ENCODE measurements around the gene HIVEP3.
A peak's percentile ranks its signal among the peaks of the same experiment; 100 is the strongest.

The HIVEP3 gene

DNA sequence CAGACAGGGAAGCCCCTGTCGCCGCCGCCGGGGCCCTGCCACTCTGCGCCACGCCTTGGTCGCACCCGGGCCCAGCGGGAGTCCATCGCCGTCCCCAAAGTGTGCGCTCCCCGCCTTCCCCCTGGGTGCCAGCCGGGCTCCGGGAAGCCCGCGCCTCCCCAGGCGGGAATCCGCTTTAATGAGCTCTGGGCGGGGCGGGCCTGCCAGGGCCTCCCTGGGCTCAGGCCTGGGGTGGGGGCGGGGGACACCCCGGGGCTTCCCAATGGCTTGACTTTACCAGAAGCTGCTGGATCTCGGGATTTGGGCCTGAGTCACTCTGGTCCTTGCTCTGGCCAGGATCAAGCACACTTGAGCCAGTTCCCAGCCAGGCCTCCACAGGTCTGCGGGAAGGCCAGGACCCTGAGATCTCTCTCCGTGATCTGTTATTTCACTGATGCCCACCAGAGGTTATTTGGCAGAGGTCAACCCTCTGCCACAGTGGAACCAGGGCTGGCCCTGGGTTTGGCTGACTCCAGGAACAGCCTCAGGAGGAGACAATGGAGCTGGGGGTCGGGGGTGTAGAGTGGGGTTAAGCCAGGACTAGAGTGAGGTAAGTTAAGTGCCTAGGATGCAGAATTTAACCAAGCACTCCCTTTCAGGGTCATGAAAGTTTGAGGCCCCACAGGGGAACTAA is 255.8 kb downstream of the HIVEP3 start:
- no peaks in the 10 kb centered on the region for H3K36me3 ChIP-seq (ENCODE audit: insufficient read depth)
- H3K4me1 ChIP-seq (ENCODE audit: low read depth, poor library complexity, severe bottlenecking): peaks cover 62% of the 10 kb centered on the region
- H2AFZ ChIP-seq (ENCODE audit: low read depth): no peak overlapping the region
- H3K79me2 ChIP-seq (ENCODE audit: insufficient read depth, low read depth): 0 out of 2 replicates have a peak, but pooled peaks cover 3% of the 10 kb centered on the region
- H3K27me3 ChIP-seq (ENCODE audit: insufficient read depth, low read depth): peaks cover 6% of the 10 kb centered on the region; the same call in 1 of the 2 replicates
- no peak overlapping the region for H3K27ac ChIP-seq
- TF ChIP-seq, protein P1, sequence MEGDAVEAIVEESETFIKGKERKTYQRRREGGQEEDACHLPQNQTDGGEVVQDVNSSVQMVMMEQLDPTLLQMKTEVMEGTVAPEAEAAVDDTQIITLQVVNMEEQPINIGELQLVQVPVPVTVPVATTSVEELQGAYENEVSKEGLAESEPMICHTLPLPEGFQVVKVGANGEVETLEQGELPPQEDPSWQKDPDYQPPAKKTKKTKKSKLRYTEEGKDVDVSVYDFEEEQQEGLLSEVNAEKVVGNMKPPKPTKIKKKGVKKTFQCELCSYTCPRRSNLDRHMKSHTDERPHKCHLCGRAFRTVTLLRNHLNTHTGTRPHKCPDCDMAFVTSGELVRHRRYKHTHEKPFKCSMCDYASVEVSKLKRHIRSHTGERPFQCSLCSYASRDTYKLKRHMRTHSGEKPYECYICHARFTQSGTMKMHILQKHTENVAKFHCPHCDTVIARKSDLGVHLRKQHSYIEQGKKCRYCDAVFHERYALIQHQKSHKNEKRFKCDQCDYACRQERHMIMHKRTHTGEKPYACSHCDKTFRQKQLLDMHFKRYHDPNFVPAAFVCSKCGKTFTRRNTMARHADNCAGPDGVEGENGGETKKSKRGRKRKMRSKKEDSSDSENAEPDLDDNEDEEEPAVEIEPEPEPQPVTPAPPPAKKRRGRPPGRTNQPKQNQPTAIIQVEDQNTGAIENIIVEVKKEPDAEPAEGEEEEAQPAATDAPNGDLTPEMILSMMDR (conservative IDR thresholded peaks at IDR 0.05; ENCODE audit: low read depth, low read length): no peak
- H3K4me3 ChIP-seq (IDR thresholded peaks at IDR 0.05; ENCODE audit: insufficient read depth, low read depth, low read length): no peak overlapping the region
- no peak overlapping the region for H3K4me2 ChIP-seq
- H4K20me1 ChIP-seq (ENCODE audit: insufficient read depth): no peaks in the 10 kb centered on the region
- H3K9ac ChIP-seq: no peak overlapping the region

DNA sequence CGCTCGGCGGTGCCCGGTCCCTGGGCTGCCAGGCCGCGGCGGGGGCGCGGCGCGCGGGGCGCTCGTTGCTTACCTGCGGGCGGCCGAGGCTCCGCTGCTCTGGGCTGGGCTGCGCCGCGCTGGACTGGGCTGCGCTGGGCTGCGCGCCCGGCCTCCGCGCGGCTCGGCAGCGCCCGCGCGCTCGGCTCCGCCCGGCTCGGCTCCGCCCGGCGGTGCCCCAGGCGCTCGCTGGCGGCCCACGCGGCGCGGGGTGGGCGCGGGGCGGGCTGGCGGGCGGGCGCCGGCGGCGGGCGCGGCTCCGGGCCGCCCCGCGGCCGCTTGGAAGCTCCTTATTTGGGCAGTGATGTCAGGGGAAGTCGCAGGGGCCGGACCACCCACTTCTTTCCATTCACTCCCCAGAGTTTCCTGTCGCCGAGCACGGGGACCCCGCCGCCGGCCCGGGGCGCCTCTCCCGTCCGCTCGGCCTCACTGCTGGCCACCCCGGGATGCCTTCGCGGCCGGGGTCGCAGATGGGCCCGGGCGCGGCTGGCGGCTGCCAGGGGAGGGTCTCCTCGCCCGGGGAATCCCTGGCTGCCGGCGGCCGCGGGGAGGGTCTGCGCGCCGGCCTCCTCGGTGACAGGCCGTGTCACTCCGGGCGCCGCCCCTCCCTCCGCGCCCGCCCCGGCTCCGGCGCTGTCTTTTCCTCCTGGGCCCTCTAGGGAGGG is 256.5 kb downstream of the HIVEP3 start:
- Histone ChIP-seq H3K27ac (no peak overlapping the region), H4K20me1 (ENCODE audit: insufficient read depth) (no peaks in the 10 kb centered on the region), H2AFZ (ENCODE audit: low read depth) (peak overlapping the region; percentile 66; the same call in 1 of the 2 replicates), H3K9ac (peak overlapping the region; percentile 49; the same call in 1 of the 2 replicates), H3K27me3 (ENCODE audit: insufficient read depth, low read depth) (peaks cover 6% of the 10 kb centered on the region; the same call in 1 of the 2 replicates), H3K36me3 (ENCODE audit: insufficient read depth) (no peaks in the 10 kb centered on the region), H3K79me2 (ENCODE audit: insufficient read depth, low read depth) (0 out of 2 replicates have a peak, but pooled peaks cover 3% of the 10 kb centered on the region), H3K4me3 (IDR thresholded peaks at IDR 0.05; ENCODE audit: insufficient read depth, low read depth, low read length) (no peak overlapping the region), H3K4me1 (ENCODE audit: low read depth, poor library complexity, severe bottlenecking) (peaks cover 56% of the 10 kb centered on the region), H3K4me2 (peak overlapping the region; percentile 79; the same call in 1 of the 2 replicates)
- TF ChIP-seq, protein P1 (conservative IDR thresholded peaks at IDR 0.05; ENCODE audit: low read depth, low read length): no peak

DNA sequence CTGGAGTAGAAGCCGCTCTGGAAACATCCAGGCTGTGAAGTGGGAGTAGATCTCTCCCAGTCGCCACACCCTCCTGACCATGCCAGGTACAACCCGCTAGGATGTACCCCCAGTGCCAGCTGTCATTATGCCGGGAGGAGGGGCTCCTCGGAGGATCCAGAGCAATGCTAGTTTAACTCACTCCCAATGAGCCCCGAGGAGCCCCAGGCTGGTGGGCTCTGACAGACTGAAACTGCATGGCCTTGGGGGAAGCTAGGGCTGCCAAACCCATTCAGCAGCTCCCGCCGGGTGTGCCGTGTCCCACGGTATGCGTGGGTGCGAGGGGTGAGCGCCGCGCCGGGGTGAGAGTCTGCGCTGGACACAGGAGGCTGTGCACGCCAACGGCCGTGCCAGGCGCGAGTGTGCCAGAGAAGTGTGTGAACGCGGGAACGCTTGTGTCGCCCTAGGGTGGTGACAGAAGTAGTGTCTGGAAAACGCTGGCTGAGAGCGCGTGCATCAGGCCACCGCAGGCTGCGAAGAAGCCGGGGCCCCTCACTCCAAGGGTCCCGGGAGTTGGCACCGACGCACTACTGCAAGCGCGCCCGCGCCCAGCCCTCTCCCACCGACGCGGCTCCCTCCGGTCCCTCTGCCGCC is 257.2 kb downstream of the HIVEP3 start:
- H3K4me3 ChIP-seq (IDR thresholded peaks at IDR 0.05; ENCODE audit: insufficient read depth, low read depth, low read length): peak overlapping the region; percentile 71
- peaks cover 6% of the 10 kb centered on the region; the same call in 1 of the 2 replicates for H3K27me3 ChIP-seq (ENCODE audit: insufficient read depth, low read depth)
- H3K4me1 ChIP-seq (ENCODE audit: low read depth, poor library complexity, severe bottlenecking): peaks cover 49% of the 10 kb centered on the region
- no peak overlapping the region for H3K27ac ChIP-seq
- no peaks in the 10 kb centered on the region for H3K36me3 ChIP-seq (ENCODE audit: insufficient read depth)
- H3K4me2 ChIP-seq: peak overlapping the region; percentile 79
- TF ChIP-seq, protein P1 (conservative IDR thresholded peaks at IDR 0.05; ENCODE audit: low read depth, low read length): no peak
- H2AFZ ChIP-seq (ENCODE audit: low read depth): peak overlapping the region; percentile 66; the same call in 1 of the 2 replicates
- peak overlapping the region; percentile 49 for H3K9ac ChIP-seq
- H3K79me2 ChIP-seq (ENCODE audit: insufficient read depth, low read depth): 0 out of 2 replicates have a peak, but pooled peaks cover 3% of the 10 kb centered on the region
- no peaks in the 10 kb centered on the region for H4K20me1 ChIP-seq (ENCODE audit: insufficient read depth)

DNA sequence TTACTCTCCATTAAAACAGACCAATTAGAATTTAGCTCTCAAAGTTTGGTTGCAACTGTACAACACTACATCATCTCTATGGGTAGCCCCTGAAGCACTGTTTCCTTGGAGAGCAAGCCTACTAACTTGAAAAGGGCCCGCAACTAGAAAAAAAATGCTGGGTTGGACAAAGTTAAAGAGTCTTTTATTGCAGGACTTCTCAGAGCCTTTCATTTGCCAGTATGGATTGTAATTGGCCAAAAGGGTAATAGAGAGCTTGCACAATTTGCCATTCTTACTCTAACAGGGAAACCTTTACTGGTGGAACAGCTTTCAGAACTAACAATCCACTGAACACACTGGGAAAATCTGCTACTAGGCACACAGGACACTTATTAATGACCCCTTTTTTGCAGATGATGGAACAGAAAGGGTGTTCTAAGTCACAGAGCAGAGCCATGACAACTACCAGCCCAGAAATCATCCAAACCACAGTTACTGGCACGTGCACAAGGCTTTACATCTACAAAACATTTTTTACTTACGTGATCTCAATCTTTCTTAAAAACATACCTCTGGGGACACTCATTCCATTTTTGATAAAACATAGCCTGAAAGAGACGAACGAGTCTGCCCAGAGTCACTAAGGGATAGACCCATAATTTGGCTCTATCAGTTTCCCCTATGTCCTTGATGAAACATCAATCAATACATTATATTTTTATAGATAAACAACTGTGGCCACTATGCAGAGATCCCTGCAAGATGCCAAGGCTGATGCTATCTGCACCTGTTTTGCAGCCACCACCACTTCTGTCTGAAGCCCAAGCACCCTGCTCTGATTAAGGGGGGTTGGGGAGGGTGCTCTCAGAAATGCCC is 257.9 kb downstream of the HIVEP3 start:
- H3K27me3 ChIP-seq (ENCODE audit: insufficient read depth, low read depth): peaks cover 6% of the 10 kb centered on the region; the same call in 1 of the 2 replicates
- no peaks in the 10 kb centered on the region for H3K36me3 ChIP-seq (ENCODE audit: insufficient read depth)
- H2AFZ ChIP-seq (ENCODE audit: low read depth): peak overlapping the region; percentile 66; the same call in 1 of the 2 replicates

More for the DNA sequence above, 257.9 kb downstream of the HIVEP3 start:
- Histone ChIP-seq H4K20me1 (ENCODE audit: insufficient read depth) (no peaks in the 10 kb centered on the region), H3K4me3 (IDR thresholded peaks at IDR 0.05; ENCODE audit: insufficient read depth, low read depth, low read length) (no peak overlapping the region), H3K9ac (peak overlapping the region; percentile 49; the same call in 1 of the 2 replicates), H3K4me2 (peak overlapping the region; percentile 79), H3K27ac (no peak overlapping the region), H3K4me1 (ENCODE audit: low read depth, poor library complexity, severe bottlenecking) (peaks cover 41% of the 10 kb centered on the region), H3K79me2 (ENCODE audit: insufficient read depth, low read depth) (0 out of 2 replicates have a peak, but pooled peaks cover 3% of the 10 kb centered on the region)
- TF ChIP-seq, protein P1 (conservative IDR thresholded peaks at IDR 0.05; ENCODE audit: low read depth, low read length): no peak

All from KMS-11 (cell line).